Mucosa of descending colon (tissue), 3 donors: ENCODE measurements around the gene MYZAP. TPM values are rescaled to one million over a fixed set of nuclear protein-coding genes. Genes with fewer than 3 reads are reported as not detected.

Source experiments
- ATAC-seq: fragments of 200-7000 bp; cut with Tn5 transposase; one replicate; pipeline ENCODE4 v1.9.1; 2020; ENCODE audit warnings: mild to moderate bottlenecking, moderate library complexity
- DNase-seq, 3 donors: peaks; one replicate each; pipeline ENCODE4 v3.0.0-alpha.2; 2020
- H3K36me3 ChIP-seq: fragments of 200-600 bp; one replicate; pipeline ENCODE4 v1.8.0; 2021; ENCODE audit warnings: low read depth, mild to moderate bottlenecking
- H3K4me1 ChIP-seq: fragments of 200-600 bp; one replicate; pipeline ENCODE4 v1.8.0; 2021; ENCODE audit warnings: low read depth, mild to moderate bottlenecking
- H3K4me3 ChIP-seq: fragments of 200-600 bp; one replicate; pipeline ENCODE4 v1.8.0; 2021; ENCODE audit warnings: mild to moderate bottlenecking
- H3K9me3 ChIP-seq: fragments of 200-600 bp; one replicate; pipeline ENCODE4 v1.8.0; 2021; ENCODE audit warnings: mild to moderate bottlenecking
- intact Hi-C, 2 donors: fragments of 100-400 bp; cut with DNase I in 1 of 2; cut with micrococcal nuclease in 1 of 2; formaldehyde crosslinking; loops; one replicate each; pipeline versions ENCODE4 v1.11.0 to v1.11.1; 2022; cut with DNase I, micrococcal nuclease
- total RNA-seq, 3 donors: library from RNA; stranded (reverse); fragmentation: NEBNext Ultra II Directional in 2 of 3; extraction: Animal tissue kit (Norgen Biotek cat#: 25700) in 2 of 3; gene quantifications; one replicate each; pipeline versions ENCODE4 v1.2.1 to v1.2.4, GENCODE V29; 2021 to 2023
- TF ChIP-seq, protein P1 (sequence below): fragments of 200-600 bp; IDR thresholded peaks from one replicate; pipeline ENCODE4 v1.8.0; 2022; ENCODE audit warnings: antibody characterized with exemption, mild to moderate bottlenecking
- donor health status: DM: no; HTN: no; CAD: no; lungs with moderate emphysema.
- donor health status: DM: no; HTN: no; CAD: no.
- donor health status: DM: no; HTN: yes; CAD: no.

Gene MYZAP
- total RNA-seq, 3 donors from 2014 or later = 17.5 to 18.8 (median 17.9) TPM

- H3K36me3 ChIP-seq = no peaks in the 10 kb centered on the region
- DNase-seq (no peak), ATAC-seq (no peak)
- intact Hi-C loops = no loop called here
- TF ChIP-seq, protein P1, sequence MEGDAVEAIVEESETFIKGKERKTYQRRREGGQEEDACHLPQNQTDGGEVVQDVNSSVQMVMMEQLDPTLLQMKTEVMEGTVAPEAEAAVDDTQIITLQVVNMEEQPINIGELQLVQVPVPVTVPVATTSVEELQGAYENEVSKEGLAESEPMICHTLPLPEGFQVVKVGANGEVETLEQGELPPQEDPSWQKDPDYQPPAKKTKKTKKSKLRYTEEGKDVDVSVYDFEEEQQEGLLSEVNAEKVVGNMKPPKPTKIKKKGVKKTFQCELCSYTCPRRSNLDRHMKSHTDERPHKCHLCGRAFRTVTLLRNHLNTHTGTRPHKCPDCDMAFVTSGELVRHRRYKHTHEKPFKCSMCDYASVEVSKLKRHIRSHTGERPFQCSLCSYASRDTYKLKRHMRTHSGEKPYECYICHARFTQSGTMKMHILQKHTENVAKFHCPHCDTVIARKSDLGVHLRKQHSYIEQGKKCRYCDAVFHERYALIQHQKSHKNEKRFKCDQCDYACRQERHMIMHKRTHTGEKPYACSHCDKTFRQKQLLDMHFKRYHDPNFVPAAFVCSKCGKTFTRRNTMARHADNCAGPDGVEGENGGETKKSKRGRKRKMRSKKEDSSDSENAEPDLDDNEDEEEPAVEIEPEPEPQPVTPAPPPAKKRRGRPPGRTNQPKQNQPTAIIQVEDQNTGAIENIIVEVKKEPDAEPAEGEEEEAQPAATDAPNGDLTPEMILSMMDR = no peak
- no peaks in the 10 kb centered on the region for H3K9me3 ChIP-seq
- H3K4me1 ChIP-seq = no peaks in the 10 kb centered on the region
- no peak overlapping the region for H3K4me3 ChIP-seq
These were observed 34.2 kb downstream of the MYZAP start for GRCh38 chr15:57625703-57626448.

- Histone ChIP-seq H3K4me3 (no peak overlapping the region), H3K4me1 (no peaks in the 10 kb centered on the region), H3K36me3 (no peaks in the 10 kb centered on the region), H3K9me3 (no peaks in the 10 kb centered on the region)
- intact Hi-C loops = no loop called here
- TF ChIP-seq, protein P1 = no peak
- DNase-seq (no peak), ATAC-seq (no peak)
These were observed 35.2 kb downstream of the MYZAP start for GRCh38 chr15:57626713-57627440.

DNA sequence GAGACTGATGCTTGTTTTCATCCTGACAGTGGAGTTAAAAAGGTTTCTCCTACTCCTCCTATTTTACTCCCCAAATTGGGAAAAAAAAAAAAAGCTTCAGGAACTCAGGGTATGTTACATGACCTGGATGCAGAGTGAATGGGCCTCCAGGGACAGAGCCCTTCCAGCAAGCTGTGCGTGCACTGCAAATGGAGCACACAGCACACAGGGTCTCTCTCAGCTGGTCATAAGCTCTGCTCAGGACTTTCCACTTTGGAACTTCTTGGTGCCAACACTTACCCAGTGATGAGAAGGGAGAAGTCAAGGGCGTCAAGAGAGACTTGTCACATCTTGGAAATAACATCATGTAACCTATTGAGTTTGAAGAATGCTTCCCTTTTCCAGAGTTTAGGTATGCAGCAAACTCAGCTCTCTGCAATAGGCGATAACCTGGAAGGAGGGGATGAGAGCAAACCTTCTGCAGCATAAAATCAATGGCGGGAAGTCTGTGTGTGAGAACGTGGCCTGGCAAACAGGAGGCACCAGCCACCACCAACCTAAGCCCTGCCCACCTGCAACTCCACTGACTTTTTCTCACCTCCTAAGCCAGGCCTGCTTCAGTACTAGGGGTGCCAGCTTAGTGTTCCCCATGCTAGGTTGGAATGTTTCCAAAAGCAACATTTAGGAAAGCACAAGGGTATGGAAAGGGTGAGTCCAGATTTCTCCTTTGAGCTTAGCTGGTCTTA lies 39.8 kb downstream of the MYZAP start:
- Histone ChIP-seq H3K4me3 (no peak overlapping the region), H3K4me1 (peaks cover 5% of the 10 kb centered on the region), H3K36me3 (no peaks in the 10 kb centered on the region), H3K9me3 (no peaks in the 10 kb centered on the region)
- DNase-seq (no peak), ATAC-seq (no peak)
- intact Hi-C loops = no loop called here
- TF ChIP-seq, protein P1 = no peak

GRCh38 chr15:57634290-57634689 lies 42.6 kb downstream of the MYZAP start:
- no peaks in the 10 kb centered on the region for H3K36me3 ChIP-seq
- ATAC-seq = no peak
- intact Hi-C loops = no loop called here

GRCh38 chr15:57635300-57635909 lies 43.7 kb downstream of the MYZAP start:
- peak in 1 of 3 donors; percentile 36 for DNase-seq
- TF ChIP-seq, protein P1 = no peak
- intact Hi-C loops = no loop called here
- Histone ChIP-seq H3K36me3 (no peaks in the 10 kb centered on the region), H3K9me3 (no peaks in the 10 kb centered on the region), H3K4me3 (no peak overlapping the region), H3K4me1 (peaks cover 5% of the 10 kb centered on the region)
- peak; percentile 79 for ATAC-seq

More at GRCh38 chr15:57634290-57634689, 42.6 kb downstream of the MYZAP start:
- H3K4me3 ChIP-seq = no peak overlapping the region
- H3K4me1 ChIP-seq = peaks cover 5% of the 10 kb centered on the region
- TF ChIP-seq, protein P1 = no peak
- no peaks in the 10 kb centered on the region for H3K9me3 ChIP-seq
- DNase-seq = no peak
